ENCODE results near the gene SCG5. TPM values are rescaled to one million over a fixed set of nuclear protein-coding genes. Genes with fewer than 3 reads are reported as not detected.
A peak's percentile ranks its signal among the peaks of the same experiment; 100 is the strongest.

Gene SCG5
- total RNA-seq, 1 experiment from 2014 or later = 1.3 TPM

GRCh38 chr15:32636410-32636809 is 5.1 kb upstream of the SCG5 start:
- peaks cover 7% of the 10 kb centered on the region for H3F3A ChIP-seq (ENCODE audit: low read length, unreplicated experiment)
- no peak overlapping the region for H2AFZ ChIP-seq (ENCODE audit: low read length)
- H3K27ac ChIP-seq (ENCODE audit: low read length) = no peak overlapping the region
- no peak overlapping the region for H3K9ac ChIP-seq (ENCODE audit: low read length)
- H3K79me2 ChIP-seq (ENCODE audit: low read length) = peaks cover 9% of the 10 kb centered on the region; the same call in 1 of the 2 replicates
- no peaks in the 10 kb centered on the region for H3K9me3 ChIP-seq (ENCODE audit: low read length)
- no peak overlapping the region for H3K4me3 ChIP-seq (ENCODE audit: low read length)
- ChIA-PET POLR2A (ENCODE audit: unreplicated experiment) (no interaction called here), CTCF (no interaction called here)
- H3K4me2 ChIP-seq (ENCODE audit: low read length) = no peak overlapping the region
- no peak for DNase-seq
- H3K9me2 ChIP-seq (replicated peaks; ENCODE audit: low read length) = no peaks in the 10 kb centered on the region
- H3K27me3 ChIP-seq (ENCODE audit: low read length) = no peaks in the 10 kb centered on the region
- no TSS peak for BruUV-seq (replicated peaks)
- peaks cover 12% of the 10 kb centered on the region for H3K4me1 ChIP-seq (ENCODE audit: insufficient read depth, low read length)
- ATAC-seq = no peak
- H3K36me3 ChIP-seq (ENCODE audit: low read depth, low read length) = peaks cover 63% of the 10 kb centered on the region
- intact Hi-C loops (cut with micrococcal nuclease) = no loop called here
- no peak for TF ChIP-seq EZH2phosphoT487 (IDR thresholded peaks at IDR 0.05; ENCODE audit: borderline replicate concordance, low read length)
- 0 out of 2 replicates have a peak, but pooled peaks cover 9% of the 10 kb centered on the region for H4K20me1 ChIP-seq (ENCODE audit: low read length)

- BruUV-seq (replicated peaks) = TSS peak; percentile 30
- peaks cover 7% of the 10 kb centered on the region for H3F3A ChIP-seq (ENCODE audit: low read length, unreplicated experiment)
Measured at GRCh38 chr15:32636908-32637567, 4.5 kb upstream of the SCG5 start.

GRCh38 chr15:32637704-32638103 is 3.8 kb upstream of the SCG5 start:
- peaks cover 7% of the 10 kb centered on the region for H3F3A ChIP-seq (ENCODE audit: low read length, unreplicated experiment)
- 0 out of 2 replicates have a peak, but pooled peaks cover 9% of the 10 kb centered on the region for H4K20me1 ChIP-seq (ENCODE audit: low read length)
- H3K4me1 ChIP-seq (ENCODE audit: insufficient read depth, low read length) = peaks cover 12% of the 10 kb centered on the region
- no peak overlapping the region for H3K4me3 ChIP-seq (ENCODE audit: low read length)
- H3K36me3 ChIP-seq (ENCODE audit: low read depth, low read length) = peaks cover 63% of the 10 kb centered on the region
- no peaks in the 10 kb centered on the region for H3K27me3 ChIP-seq (ENCODE audit: low read length)
- DNase-seq (peak; percentile 46), ATAC-seq (peak; percentile 77)
- ChIA-PET CTCF (interaction anchor here (0.6 kb wide), 1 partner anchor 319 kb away, joined by 4 read pairs; no protein-coding TSS in a partner anchor), POLR2A (ENCODE audit: unreplicated experiment) (no interaction called here)
- H3K4me2 ChIP-seq (ENCODE audit: low read length) = no peak overlapping the region
- intact Hi-C loops (cut with micrococcal nuclease) = no loop called here
- no peak overlapping the region for H3K9ac ChIP-seq (ENCODE audit: low read length)
- TF ChIP-seq, protein P1, sequence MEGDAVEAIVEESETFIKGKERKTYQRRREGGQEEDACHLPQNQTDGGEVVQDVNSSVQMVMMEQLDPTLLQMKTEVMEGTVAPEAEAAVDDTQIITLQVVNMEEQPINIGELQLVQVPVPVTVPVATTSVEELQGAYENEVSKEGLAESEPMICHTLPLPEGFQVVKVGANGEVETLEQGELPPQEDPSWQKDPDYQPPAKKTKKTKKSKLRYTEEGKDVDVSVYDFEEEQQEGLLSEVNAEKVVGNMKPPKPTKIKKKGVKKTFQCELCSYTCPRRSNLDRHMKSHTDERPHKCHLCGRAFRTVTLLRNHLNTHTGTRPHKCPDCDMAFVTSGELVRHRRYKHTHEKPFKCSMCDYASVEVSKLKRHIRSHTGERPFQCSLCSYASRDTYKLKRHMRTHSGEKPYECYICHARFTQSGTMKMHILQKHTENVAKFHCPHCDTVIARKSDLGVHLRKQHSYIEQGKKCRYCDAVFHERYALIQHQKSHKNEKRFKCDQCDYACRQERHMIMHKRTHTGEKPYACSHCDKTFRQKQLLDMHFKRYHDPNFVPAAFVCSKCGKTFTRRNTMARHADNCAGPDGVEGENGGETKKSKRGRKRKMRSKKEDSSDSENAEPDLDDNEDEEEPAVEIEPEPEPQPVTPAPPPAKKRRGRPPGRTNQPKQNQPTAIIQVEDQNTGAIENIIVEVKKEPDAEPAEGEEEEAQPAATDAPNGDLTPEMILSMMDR (conservative IDR thresholded peaks at IDR 0.05; ENCODE audit: low read depth, low read length) = no peak
- no peak for TF ChIP-seq EZH2phosphoT487 (IDR thresholded peaks at IDR 0.05; ENCODE audit: borderline replicate concordance, low read length)
- TF ChIP-seq EZH2 (IDR thresholded peaks at IDR 0.05; ENCODE audit: low read length, unreplicated experiment) = no peak
- H3K79me2 ChIP-seq (ENCODE audit: low read length) = peaks cover 9% of the 10 kb centered on the region; the same call in 1 of the 2 replicates
- H3K27ac ChIP-seq (ENCODE audit: low read length) = no peak overlapping the region
- H3K9me3 ChIP-seq (ENCODE audit: low read length) = no peaks in the 10 kb centered on the region
- no TSS peak for BruUV-seq (replicated peaks)
- H2AFZ ChIP-seq (ENCODE audit: low read length) = no peak overlapping the region
- H3K9me2 ChIP-seq (replicated peaks; ENCODE audit: low read length) = no peaks in the 10 kb centered on the region

More at GRCh38 chr15:32636908-32637567, 4.5 kb upstream of the SCG5 start:
- H3K4me1 ChIP-seq (ENCODE audit: insufficient read depth, low read length) = peaks cover 12% of the 10 kb centered on the region
- H3K4me3 ChIP-seq (ENCODE audit: low read length) = no peak overlapping the region
- H3K9me3 ChIP-seq (ENCODE audit: low read length) = no peaks in the 10 kb centered on the region
- no peaks in the 10 kb centered on the region for H3K27me3 ChIP-seq (ENCODE audit: low read length)
- no peak overlapping the region for H3K4me2 ChIP-seq (ENCODE audit: low read length)
- H3K36me3 ChIP-seq (ENCODE audit: low read depth, low read length) = peaks cover 63% of the 10 kb centered on the region
- H3K27ac ChIP-seq (ENCODE audit: low read length) = no peak overlapping the region
- intact Hi-C loops (cut with micrococcal nuclease) = no loop called here
- ATAC-seq (no peak), DNase-seq (no peak)
- CTCF ChIA-PET = interaction anchor here (0.6 kb wide), 1 partner anchor 319 kb away, joined by 4 read pairs; no protein-coding TSS in a partner anchor
- no peaks in the 10 kb centered on the region for H3K9me2 ChIP-seq (replicated peaks; ENCODE audit: low read length)
- TF ChIP-seq EZH2 (IDR thresholded peaks at IDR 0.05; ENCODE audit: low read length, unreplicated experiment) = no peak
- TF ChIP-seq, protein P1 (conservative IDR thresholded peaks at IDR 0.05; ENCODE audit: low read depth, low read length) = no peak
- TF ChIP-seq EZH2phosphoT487 (IDR thresholded peaks at IDR 0.05; ENCODE audit: borderline replicate concordance, low read length) = no peak
- POLR2A ChIA-PET (ENCODE audit: unreplicated experiment) = no interaction called here
- H3K79me2 ChIP-seq (ENCODE audit: low read length) = peaks cover 9% of the 10 kb centered on the region; the same call in 1 of the 2 replicates
- H3K9ac ChIP-seq (ENCODE audit: low read length) = no peak overlapping the region
- H4K20me1 ChIP-seq (ENCODE audit: low read length) = 0 out of 2 replicates have a peak, but pooled peaks cover 9% of the 10 kb centered on the region
- H2AFZ ChIP-seq (ENCODE audit: low read length) = no peak overlapping the region

Measured in PC-3 (cell line).